Fibroblast of lung (primary cell): Measurements from ENCODE around the gene SPECC1L.

Source experiments
- EZH2 ChIP-seq: IDR thresholded peaks from 2 replicates; pipeline ENCODE4 v1.5.1; 2012; ENCODE audit warnings: low read length, control low read depth, mild to moderate bottlenecking; ENCODE audit errors: missing control alignments
- TF ChIP-seq, protein P1 (sequence below), 2 donors: IDR thresholded peaks in 1 of 2; conservative IDR thresholded peaks in 1 of 2; 1 replicate in 1 of 2; 2 replicates in 1 of 2; pipeline ENCODE4 v1.5.1; 2011 to 2012; ENCODE audit warnings: low read length in 2 of 2, control low read depth in 1 of 2, inconsistent platforms in 1 of 2, low read depth in 1 of 2, mild to moderate bottlenecking in 1 of 2

DNA sequence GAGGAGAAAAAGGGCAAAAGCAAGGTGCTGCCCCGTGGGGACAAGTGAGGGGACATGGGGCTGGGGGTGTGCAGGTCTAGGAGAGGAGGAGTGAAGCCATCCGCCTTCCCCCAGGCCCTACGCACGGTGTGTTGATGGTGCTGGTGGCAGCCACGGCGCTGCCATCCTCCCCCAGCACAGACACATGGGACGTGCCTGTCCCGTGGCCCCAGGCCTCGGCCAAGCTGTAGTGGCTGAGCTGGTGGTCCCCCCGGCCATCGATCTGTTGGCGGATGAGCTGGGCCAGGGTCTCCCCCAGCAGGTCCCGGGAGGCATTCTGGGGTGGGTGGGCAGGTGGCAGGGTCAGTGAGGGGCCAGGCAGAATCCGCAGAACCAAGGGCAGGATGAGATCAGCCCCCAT lies 44.7 kb upstream of the SPECC1L start:
- TF ChIP-seq, protein P1, sequence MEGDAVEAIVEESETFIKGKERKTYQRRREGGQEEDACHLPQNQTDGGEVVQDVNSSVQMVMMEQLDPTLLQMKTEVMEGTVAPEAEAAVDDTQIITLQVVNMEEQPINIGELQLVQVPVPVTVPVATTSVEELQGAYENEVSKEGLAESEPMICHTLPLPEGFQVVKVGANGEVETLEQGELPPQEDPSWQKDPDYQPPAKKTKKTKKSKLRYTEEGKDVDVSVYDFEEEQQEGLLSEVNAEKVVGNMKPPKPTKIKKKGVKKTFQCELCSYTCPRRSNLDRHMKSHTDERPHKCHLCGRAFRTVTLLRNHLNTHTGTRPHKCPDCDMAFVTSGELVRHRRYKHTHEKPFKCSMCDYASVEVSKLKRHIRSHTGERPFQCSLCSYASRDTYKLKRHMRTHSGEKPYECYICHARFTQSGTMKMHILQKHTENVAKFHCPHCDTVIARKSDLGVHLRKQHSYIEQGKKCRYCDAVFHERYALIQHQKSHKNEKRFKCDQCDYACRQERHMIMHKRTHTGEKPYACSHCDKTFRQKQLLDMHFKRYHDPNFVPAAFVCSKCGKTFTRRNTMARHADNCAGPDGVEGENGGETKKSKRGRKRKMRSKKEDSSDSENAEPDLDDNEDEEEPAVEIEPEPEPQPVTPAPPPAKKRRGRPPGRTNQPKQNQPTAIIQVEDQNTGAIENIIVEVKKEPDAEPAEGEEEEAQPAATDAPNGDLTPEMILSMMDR (conservative IDR thresholded peaks at IDR 0.05 in 1 of 2, IDR thresholded peaks at IDR 0.05 in 1 of 2; ENCODE audit: low read depth in 1 of 2, low read length in 2 of 2): no peak
- no peak for TF ChIP-seq EZH2
